Measurements from ENCODE around the gene GPR18. TPM values are rescaled to one million over a fixed set of nuclear protein-coding genes. Genes with fewer than 3 reads are reported as not detected.

Gene GPR18
- total RNA-seq, 1 donor from 2014 or later, result not detected

- no peak for TF ChIP-seq CTCF (IDR thresholded peaks at IDR 0.05)
- peaks cover 5 to 14% of the 10 kb centered on the region in 2 donors for H3K4me1 ChIP-seq
- H3K4me3 ChIP-seq, result no peak overlapping the region
- no peak overlapping the region for H3K27ac ChIP-seq
- no peak for DNase-seq (ENCODE audit: low spot score in 2 of 2)
- H3K27me3 ChIP-seq, result no peaks in the 10 kb centered on the region
- intact Hi-C loops (cut with DNase I), result no loop called here
- peaks cover 0 to 8% of the 10 kb centered on the region in 2 donors for H3K36me3 ChIP-seq
- no peaks in the 10 kb centered on the region for H3K9me3 ChIP-seq
Measured at GRCh38 chr13:99278200-99278599, 20.0 kb upstream of the GPR18 start.

- intact Hi-C loops (cut with DNase I), result no loop called here
- Histone ChIP-seq H3K36me3 (peaks cover 0 to 8% of the 10 kb centered on the region in 2 donors), H3K27me3 (no peaks in the 10 kb centered on the region), H3K9me3 (no peaks in the 10 kb centered on the region), H3K4me1 (peaks cover 5 to 9% of the 10 kb centered on the region in 2 donors), H3K27ac (no peak overlapping the region), H3K4me3 (no peak overlapping the region)
- no peak for TF ChIP-seq CTCF (IDR thresholded peaks at IDR 0.05)
- peak in 1 of 2 donors; percentile 31 for DNase-seq (ENCODE audit: low spot score in 2 of 2)
Measured at GRCh38 chr13:99277629-99278028, 19.4 kb upstream of the GPR18 start.

GRCh38 chr13:99276706-99277105, 18.5 kb upstream of the GPR18 start:
- TF ChIP-seq CTCF (IDR thresholded peaks at IDR 0.05), result no peak
- peaks cover 0 to 2% of the 10 kb centered on the region in 2 donors for H3K4me1 ChIP-seq
- no peak for DNase-seq (ENCODE audit: low spot score in 2 of 2)
- intact Hi-C loops (cut with DNase I), result no loop called here
- H3K9me3 ChIP-seq, result no peaks in the 10 kb centered on the region
- H3K4me3 ChIP-seq, result no peak overlapping the region
- H3K27ac ChIP-seq, result no peak overlapping the region
- H3K36me3 ChIP-seq, result peaks cover 0 to 8% of the 10 kb centered on the region in 2 donors
- H3K27me3 ChIP-seq, result no peaks in the 10 kb centered on the region

- Histone ChIP-seq H3K9me3 (no peaks in the 10 kb centered on the region), H3K27ac (no peak overlapping the region), H3K4me3 (no peak overlapping the region), H3K27me3 (no peaks in the 10 kb centered on the region), H3K4me1 (no peaks in the 10 kb centered on the region), H3K36me3 (peaks cover 0 to 8% of the 10 kb centered on the region in 2 donors)
- no peak for DNase-seq (ENCODE audit: low spot score in 2 of 2)
- intact Hi-C loops (cut with DNase I), result no loop called here
- TF ChIP-seq CTCF (IDR thresholded peaks at IDR 0.05), result no peak
Measured at GRCh38 chr13:99275093-99275469, 16.9 kb upstream of the GPR18 start.

- Histone ChIP-seq H3K27me3 (no peaks in the 10 kb centered on the region), H3K9me3 (no peaks in the 10 kb centered on the region), H3K4me1 (no peaks in the 10 kb centered on the region), H3K36me3 (peaks cover 0 to 4% of the 10 kb centered on the region in 2 donors), H3K4me3 (no peak overlapping the region), H3K27ac (no peak overlapping the region)
- no peak for DNase-seq (ENCODE audit: low spot score in 2 of 2)
- TF ChIP-seq CTCF (IDR thresholded peaks at IDR 0.05), result no peak
- intact Hi-C loops (cut with DNase I), result no loop called here
Measured at GRCh38 chr13:99273128-99273527, 14.9 kb upstream of the GPR18 start.

- Histone ChIP-seq H3K27ac (no peak overlapping the region), H3K36me3 (peaks cover 0 to 4% of the 10 kb centered on the region in 2 donors), H3K9me3 (no peaks in the 10 kb centered on the region), H3K4me3 (no peak overlapping the region), H3K27me3 (no peaks in the 10 kb centered on the region), H3K4me1 (no peaks in the 10 kb centered on the region)
- intact Hi-C loops (cut with DNase I), result no loop called here
- DNase-seq (ENCODE audit: low spot score in 2 of 2), result no peak
- TF ChIP-seq CTCF (IDR thresholded peaks at IDR 0.05), result no peak
Measured at GRCh38 chr13:99272481-99272880, 14.3 kb upstream of the GPR18 start.

Measured in ascending aorta (tissue), 2 donors.